ENCODE results near the gene KLF15. TPM values are rescaled to one million over a fixed set of nuclear protein-coding genes. Genes with fewer than 3 reads are reported as not detected.

KLF15 gene
- polyA plus RNA-seq, 6 donors from 2014 or later: 0.09 to 0.24 TPM; not detected in 4

GRCh38 chr3:126378341-126378751, 21.1 kb upstream of the KLF15 start:
- ATAC-seq (ENCODE audit: low read depth in 2 of 2) (no peak), DNase-seq (no peak)
- Mint-ChIP-seq H3K9me3 (peaks cover 0 to 5% (median 3%) of the 10 kb centered on the region in 7 donors), H3K36me3 (no peaks in the 10 kb centered on the region), H3K27ac (peak overlapping the region in 1 of 6 donors; percentile 25), H3K4me1 (no peaks in the 10 kb centered on the region), H3K27me3 (peaks cover 10 to 45% (median 19%) of the 10 kb centered on the region in 3 donors), H3K4me3 (no peak overlapping the region)

- no peak for ATAC-seq (ENCODE audit: low read depth in 2 of 2)
- H3K36me3 Mint-ChIP-seq: no peaks in the 10 kb centered on the region
- H3K27me3 Mint-ChIP-seq: peaks cover 5 to 33% (median 26%) of the 10 kb centered on the region in 3 donors
- H3K4me3 Mint-ChIP-seq: peak overlapping the region in 1 of 8 donors; percentile 16
- H3K27ac Mint-ChIP-seq: peak overlapping the region in 1 of 6 donors; percentile 20
- H3K4me1 Mint-ChIP-seq: no peaks in the 10 kb centered on the region
- DNase-seq: no peak
- H3K9me3 Mint-ChIP-seq: peaks cover 0 to 2% (median 0%) of the 10 kb centered on the region in 7 donors
Observed at GRCh38 chr3:126377211-126377610, 20.0 kb upstream of the KLF15 start.

- no peak overlapping the region for H3K4me3 Mint-ChIP-seq
- no peak overlapping the region for H3K27ac Mint-ChIP-seq
- H3K4me1 Mint-ChIP-seq: no peaks in the 10 kb centered on the region
- H3K9me3 Mint-ChIP-seq: peaks cover 0 to 2% (median 0%) of the 10 kb centered on the region in 7 donors
- DNase-seq (no peak), ATAC-seq (ENCODE audit: low read depth in 2 of 2) (no peak)
- H3K27me3 Mint-ChIP-seq: peaks cover 0 to 36% (median 26%) of the 10 kb centered on the region in 3 donors
- no peaks in the 10 kb centered on the region for H3K36me3 Mint-ChIP-seq
Observed at GRCh38 chr3:126376444-126376843, 19.2 kb upstream of the KLF15 start.

- H3K27ac Mint-ChIP-seq: no peak overlapping the region
- H3K27me3 Mint-ChIP-seq: peaks cover 0 to 36% (median 26%) of the 10 kb centered on the region in 3 donors
- DNase-seq (no peak), ATAC-seq (ENCODE audit: low read depth in 2 of 2) (no peak)
- no peaks in the 10 kb centered on the region for H3K4me1 Mint-ChIP-seq
- H3K36me3 Mint-ChIP-seq: no peaks in the 10 kb centered on the region
- no peak overlapping the region for H3K4me3 Mint-ChIP-seq
- H3K9me3 Mint-ChIP-seq: peaks cover 0 to 2% (median 0%) of the 10 kb centered on the region in 7 donors
Observed at GRCh38 chr3:126375835-126376331, 18.7 kb upstream of the KLF15 start.

DNA sequence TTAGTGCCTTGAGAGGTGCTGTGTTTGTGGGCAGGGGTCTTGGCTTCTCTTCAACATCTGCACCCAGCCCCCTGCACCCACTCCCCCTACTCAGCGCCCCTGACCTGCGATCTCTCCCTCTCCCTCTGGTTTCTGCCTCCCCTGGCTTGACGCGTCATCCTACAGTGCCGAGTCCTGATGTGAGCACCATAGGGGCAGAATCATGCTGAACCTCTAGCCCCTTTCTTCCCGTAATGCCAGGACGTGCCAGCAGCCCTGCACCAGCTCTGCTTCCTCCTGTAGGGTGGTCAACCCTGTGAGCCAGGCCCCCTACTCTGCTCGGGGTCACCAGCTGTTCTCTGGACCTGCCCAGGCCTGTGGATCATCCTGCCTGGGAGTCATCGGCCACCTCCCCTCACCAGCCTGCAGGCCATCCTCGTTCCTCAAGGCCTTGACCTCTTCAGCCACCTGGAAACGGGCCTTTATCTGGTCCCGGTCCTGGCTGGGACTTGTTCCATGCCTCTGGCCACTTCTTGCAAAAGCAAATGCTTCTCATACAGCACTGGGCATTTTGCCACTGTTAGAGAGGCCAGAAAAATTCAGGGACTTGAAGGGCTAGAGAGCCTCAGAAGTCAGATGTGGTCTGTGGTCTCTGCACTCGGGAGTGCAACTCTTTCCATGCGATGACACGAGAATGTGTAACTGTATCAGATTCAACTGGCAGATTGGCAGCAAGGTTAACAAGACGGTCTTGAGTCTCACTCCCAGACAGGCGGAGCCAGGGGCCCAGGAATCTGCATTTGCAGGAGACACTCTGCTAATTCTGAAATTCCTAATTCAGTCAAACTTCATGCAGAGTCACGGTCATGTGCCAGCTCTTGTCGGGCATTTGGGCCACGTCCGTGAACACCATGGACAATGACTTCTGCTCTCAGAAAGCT, 16.7 kb upstream of the KLF15 start:
- ATAC-seq (ENCODE audit: low read depth in 2 of 2) (no peak), DNase-seq (no peak)
- Mint-ChIP-seq H3K27me3 (peaks cover 0 to 20% (median 9%) of the 10 kb centered on the region in 3 donors), H3K36me3 (no peaks in the 10 kb centered on the region), H3K27ac (no peak overlapping the region), H3K4me3 (no peak overlapping the region), H3K9me3 (peaks cover 0 to under 1% (median 0%) of the 10 kb centered on the region in 7 donors), H3K4me1 (no peaks in the 10 kb centered on the region)

DNA sequence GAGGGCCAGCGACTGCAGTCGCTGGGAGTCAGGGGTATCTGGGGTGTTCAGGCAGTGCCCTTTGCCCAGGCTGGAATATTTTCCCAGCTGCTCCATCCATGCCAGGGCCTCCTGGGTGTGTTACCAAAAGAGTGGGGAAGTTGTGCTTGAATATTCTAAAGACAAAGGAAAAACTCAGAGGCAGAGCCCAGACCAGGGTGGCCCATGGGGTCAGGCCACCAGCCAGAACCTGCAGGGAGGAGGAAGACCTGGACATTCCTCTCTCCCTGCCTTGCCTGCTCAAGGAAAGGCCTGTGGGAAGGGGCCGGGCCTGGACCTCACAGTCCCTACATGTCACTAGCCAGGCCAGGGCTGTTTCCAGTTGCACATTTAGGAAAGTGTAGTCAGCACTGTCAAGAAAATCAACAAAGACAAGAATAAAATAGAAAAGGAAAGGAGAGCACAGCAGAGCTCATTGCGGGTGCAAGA, 16.0 kb upstream of the KLF15 start:
- H3K4me1 Mint-ChIP-seq: no peaks in the 10 kb centered on the region
- no peaks in the 10 kb centered on the region for H3K9me3 Mint-ChIP-seq
- DNase-seq (no peak), ATAC-seq (ENCODE audit: low read depth in 2 of 2) (no peak)
- H3K36me3 Mint-ChIP-seq: no peaks in the 10 kb centered on the region
- peaks cover 0 to 22% (median 8%) of the 10 kb centered on the region in 3 donors for H3K27me3 Mint-ChIP-seq
- H3K4me3 Mint-ChIP-seq: no peak overlapping the region
- no peak overlapping the region for H3K27ac Mint-ChIP-seq

GRCh38 chr3:126372413-126373145, 15.4 kb upstream of the KLF15 start:
- Mint-ChIP-seq H3K4me3 (no peak overlapping the region), H3K27me3 (peaks cover 0 to 20% (median 8%) of the 10 kb centered on the region in 3 donors), H3K4me1 (no peaks in the 10 kb centered on the region), H3K27ac (no peak overlapping the region), H3K9me3 (no peaks in the 10 kb centered on the region), H3K36me3 (no peaks in the 10 kb centered on the region)
- DNase-seq (no peak), ATAC-seq (ENCODE audit: low read depth in 2 of 2) (no peak)

DNA sequence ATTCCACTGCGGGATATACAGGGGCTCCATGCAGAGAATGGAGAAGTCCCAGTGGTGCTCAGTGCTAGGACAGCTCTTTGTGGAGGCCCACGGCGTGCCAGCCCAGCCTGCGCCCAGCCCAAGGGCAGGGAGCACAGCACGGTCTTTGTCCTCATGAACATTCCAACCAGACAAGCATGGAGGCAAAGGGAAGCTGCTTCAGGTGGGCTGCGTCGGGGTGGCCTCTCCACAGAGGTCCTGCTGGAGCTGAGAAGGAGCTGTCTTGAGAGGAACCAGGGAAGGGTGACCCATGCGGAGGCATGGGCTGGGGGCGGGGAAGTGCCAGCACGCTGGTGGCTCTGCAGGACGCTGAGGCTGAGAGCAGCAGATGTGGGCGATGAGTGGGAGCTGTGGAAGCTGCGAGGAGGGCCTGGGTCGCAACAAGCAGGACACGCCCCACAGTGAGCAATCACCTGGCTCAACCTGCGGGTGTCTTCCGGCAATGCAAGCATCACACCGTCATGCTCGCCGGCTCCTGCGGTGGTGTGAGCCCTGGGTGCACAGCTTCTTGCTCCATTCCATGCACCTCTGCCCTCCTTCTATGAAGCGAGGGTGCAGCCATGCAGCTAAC, 14.0 kb upstream of the KLF15 start:
- Mint-ChIP-seq H3K9me3 (no peaks in the 10 kb centered on the region), H3K4me1 (no peaks in the 10 kb centered on the region), H3K36me3 (no peaks in the 10 kb centered on the region), H3K27me3 (peaks cover 0 to 24% (median 14%) of the 10 kb centered on the region in 3 donors), H3K27ac (no peak overlapping the region), H3K4me3 (no peak overlapping the region)
- ATAC-seq (ENCODE audit: low read depth in 2 of 2) (no peak), DNase-seq (no peak)

- no peaks in the 10 kb centered on the region for H3K36me3 Mint-ChIP-seq
- peaks cover 0 to 27% (median 20%) of the 10 kb centered on the region in 3 donors for H3K27me3 Mint-ChIP-seq
- H3K4me3 Mint-ChIP-seq: no peak overlapping the region
- no peaks in the 10 kb centered on the region for H3K4me1 Mint-ChIP-seq
- ATAC-seq (ENCODE audit: low read depth in 2 of 2): no peak
- H3K9me3 Mint-ChIP-seq: no peaks in the 10 kb centered on the region
- peak overlapping the region in 1 of 6 donors; percentile 59 for H3K27ac Mint-ChIP-seq
- no peak for DNase-seq
Observed at GRCh38 chr3:126370606-126371005, 13.4 kb upstream of the KLF15 start.

DNA sequence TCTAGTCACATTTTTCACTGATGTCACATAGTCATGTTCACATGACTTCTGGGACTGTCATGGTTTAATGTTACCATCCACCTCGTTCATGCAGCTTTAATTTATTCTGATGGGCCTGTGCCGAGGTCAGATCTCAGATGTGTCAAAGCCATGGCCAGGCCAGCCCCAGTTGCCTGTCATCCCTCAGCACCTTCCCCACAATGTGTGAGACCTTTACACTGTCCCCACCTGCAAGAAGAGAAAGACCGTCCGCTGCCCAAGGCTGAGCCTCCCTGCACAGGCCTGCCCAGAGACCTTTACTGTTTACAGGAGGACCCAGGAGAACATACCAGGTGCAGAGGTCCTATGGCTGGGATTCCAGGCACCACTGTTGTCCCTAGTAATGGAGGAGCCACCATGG, 12.8 kb upstream of the KLF15 start:
- H3K4me1 Mint-ChIP-seq: no peaks in the 10 kb centered on the region
- no peak overlapping the region for H3K4me3 Mint-ChIP-seq
- no peaks in the 10 kb centered on the region for H3K36me3 Mint-ChIP-seq
- H3K27me3 Mint-ChIP-seq: peaks cover 0 to 29% (median 23%) of the 10 kb centered on the region in 3 donors
- H3K9me3 Mint-ChIP-seq: no peaks in the 10 kb centered on the region
- peak overlapping the region in 1 of 6 donors; percentile 59 for H3K27ac Mint-ChIP-seq
- no peak for ATAC-seq (ENCODE audit: low read depth in 2 of 2)
- no peak for DNase-seq

DNA sequence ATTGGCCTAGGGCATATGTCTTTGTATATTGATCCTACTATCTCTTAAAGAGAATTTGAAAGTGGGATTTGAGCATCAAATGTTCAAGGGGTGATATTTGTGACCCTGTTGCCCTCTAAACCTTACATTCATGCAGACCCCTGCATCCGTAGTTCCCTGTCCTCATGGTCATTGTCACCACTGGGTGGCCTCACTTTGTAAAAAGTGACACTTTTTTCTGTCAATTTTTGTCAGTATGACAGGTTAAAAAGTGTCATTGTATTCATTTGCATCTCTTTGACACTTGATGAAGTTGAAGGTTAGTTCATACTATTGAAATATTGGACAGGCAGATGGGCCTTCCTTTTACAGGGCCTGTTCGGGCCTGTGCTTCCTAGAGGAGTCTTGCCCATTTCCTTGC, 12.3 kb upstream of the KLF15 start:
- DNase-seq (no peak), ATAC-seq (ENCODE audit: low read depth in 2 of 2) (no peak)
- Mint-ChIP-seq H3K27me3 (peaks cover 0 to 32% (median 29%) of the 10 kb centered on the region in 3 donors), H3K4me3 (no peak overlapping the region), H3K27ac (peak overlapping the region in 1 of 6 donors; percentile 27), H3K4me1 (no peaks in the 10 kb centered on the region), H3K9me3 (no peaks in the 10 kb centered on the region), H3K36me3 (no peaks in the 10 kb centered on the region)

DNA sequence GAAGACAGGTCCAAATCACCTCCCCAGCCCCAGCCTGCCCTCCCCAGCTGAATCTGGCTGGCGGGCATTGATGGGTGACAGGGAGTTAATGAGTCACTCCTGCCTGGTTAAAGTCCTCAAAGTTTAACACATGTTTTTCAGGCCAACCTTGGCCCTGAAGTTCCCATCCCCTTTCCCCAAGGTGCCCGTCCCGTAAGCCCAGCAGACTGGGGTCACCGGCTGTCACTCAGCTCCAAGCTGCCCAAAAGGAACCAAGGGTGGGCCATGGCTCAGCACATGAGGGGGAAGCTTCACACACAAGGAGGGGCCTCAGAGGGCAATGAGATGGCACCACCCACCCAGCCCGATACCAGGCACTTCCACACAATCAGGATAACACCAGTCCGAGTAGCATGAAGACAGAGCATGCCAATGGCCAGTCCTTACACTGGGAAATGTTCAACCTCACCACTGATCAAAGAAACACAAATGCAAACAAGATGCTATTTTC, 10.2 kb upstream of the KLF15 start:
- no peaks in the 10 kb centered on the region for H3K9me3 Mint-ChIP-seq
- H3K4me3 Mint-ChIP-seq: no peak overlapping the region
- no peak overlapping the region for H3K27ac Mint-ChIP-seq
- DNase-seq (no peak), ATAC-seq (ENCODE audit: low read depth in 2 of 2) (no peak)
- H3K4me1 Mint-ChIP-seq: peaks cover 0 to 4% (median 0%) of the 10 kb centered on the region in 3 donors
- peaks cover 3 to 45% (median 36%) of the 10 kb centered on the region in 3 donors for H3K27me3 Mint-ChIP-seq
- no peaks in the 10 kb centered on the region for H3K36me3 Mint-ChIP-seq
